Adipocyte (in vitro differentiated cells): ENCODE measurements around the gene MPDU1.
"Not testable (repeated sequence)": the region's sequence is repeated elsewhere in the genome, so short reads cannot be mapped to it uniquely, and the experiment has no call there.

Experiments used
- DNase-seq: peaks from one replicate; pipeline ENCODE4 v3.0.0-alpha.2; 2015; ENCODE audit warnings: low read depth
- H3K27me3 ChIP-seq: replicated peaks from 2 replicates; pipeline ENCODE4 v1.7.0; 2013; ENCODE audit warnings: mild to moderate bottlenecking, low read length, moderate library complexity; ENCODE audit not compliant: control insufficient read depth, insufficient read depth
- H3K36me3 ChIP-seq: 2 replicates; pipeline ENCODE4 v1.7.0; 2013; ENCODE audit warnings: low read length, mild to moderate bottlenecking, moderate library complexity; ENCODE audit not compliant: control insufficient read depth, insufficient read depth, severe bottlenecking
- H3K4me1 ChIP-seq: 2 replicates; pipeline ENCODE4 v1.7.0; 2013; ENCODE audit warnings: mild to moderate bottlenecking, low read length, moderate library complexity; ENCODE audit not compliant: control insufficient read depth, insufficient read depth
- H3K4me3 ChIP-seq: 2 replicates; pipeline ENCODE4 v1.7.0; 2013; ENCODE audit warnings: mild to moderate bottlenecking, low read length, moderate library complexity
- H3K9ac ChIP-seq: 2 replicates; pipeline ENCODE4 v1.7.0; 2013; ENCODE audit warnings: mild to moderate bottlenecking, low read length, moderate library complexity
- H3K9me3 ChIP-seq: 2 replicates; pipeline ENCODE4 v1.7.0; 2013; ENCODE audit warnings: mild to moderate bottlenecking, low read length, moderate library complexity; ENCODE audit not compliant: control insufficient read depth

MPDU1 gene

DNA sequence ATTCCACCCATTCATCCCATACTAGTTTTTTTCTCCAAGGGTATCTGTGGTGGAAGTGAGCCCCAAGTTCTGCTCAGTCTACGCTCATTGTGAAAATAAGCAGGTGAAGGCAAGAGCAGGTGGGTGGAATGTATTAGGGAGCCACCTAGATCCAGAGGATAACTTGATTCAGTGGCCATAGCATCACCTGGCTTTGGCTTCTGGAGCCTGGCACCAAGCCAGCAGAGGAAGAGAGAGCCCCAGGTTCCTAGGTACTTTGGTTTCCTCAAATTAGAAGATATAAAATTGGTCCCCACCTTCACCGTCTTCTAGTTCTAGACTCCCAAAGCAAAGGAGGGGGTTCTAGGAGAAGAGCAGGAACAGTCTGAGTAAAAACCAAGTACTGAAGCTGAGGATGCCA, 27.0 kb downstream of the MPDU1 start:
- no peaks in the 10 kb centered on the region for H3K9me3 ChIP-seq
- H3K4me3 ChIP-seq = no peak overlapping the region
- H3K27me3 ChIP-seq = no peaks in the 10 kb centered on the region
- peaks cover 21% of the 10 kb centered on the region for H3K36me3 ChIP-seq
- DNase-seq = no peak
- no peak overlapping the region for H3K9ac ChIP-seq
- H3K4me1 ChIP-seq = peaks cover 34% of the 10 kb centered on the region

DNA sequence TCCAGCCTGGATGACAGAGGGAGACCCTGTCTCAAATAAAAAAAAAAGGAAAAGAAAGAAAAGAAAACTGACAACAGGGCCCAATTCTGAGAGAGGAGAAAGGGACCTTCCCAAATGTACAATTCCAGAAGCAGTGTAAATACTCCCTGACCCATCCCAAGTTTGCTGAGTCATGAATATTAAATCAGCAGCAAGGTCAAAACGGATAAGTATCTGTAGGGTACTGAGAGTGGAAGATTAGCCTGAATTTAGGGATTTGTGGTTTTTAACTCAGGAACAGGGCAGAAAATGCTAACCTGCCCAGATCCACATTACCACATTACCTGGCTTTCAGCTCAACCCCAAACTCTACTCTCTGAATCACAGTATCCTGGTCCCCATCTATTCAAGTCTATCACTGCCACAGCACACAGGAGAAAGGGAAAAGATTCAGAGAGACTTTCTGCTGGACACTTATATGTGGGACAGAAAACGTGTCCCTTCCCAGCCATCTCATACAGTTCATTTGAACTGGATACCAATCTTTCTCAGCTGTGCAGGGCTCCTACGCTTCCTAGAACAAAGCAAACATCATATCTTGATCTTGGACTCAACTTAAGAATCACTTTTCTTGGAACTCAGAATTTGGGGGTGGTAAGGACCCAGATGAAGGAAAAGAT, 28.1 kb downstream of the MPDU1 start:
- DNase-seq = no peak
- H3K4me3 ChIP-seq = peak overlapping the region; percentile 97

DNA sequence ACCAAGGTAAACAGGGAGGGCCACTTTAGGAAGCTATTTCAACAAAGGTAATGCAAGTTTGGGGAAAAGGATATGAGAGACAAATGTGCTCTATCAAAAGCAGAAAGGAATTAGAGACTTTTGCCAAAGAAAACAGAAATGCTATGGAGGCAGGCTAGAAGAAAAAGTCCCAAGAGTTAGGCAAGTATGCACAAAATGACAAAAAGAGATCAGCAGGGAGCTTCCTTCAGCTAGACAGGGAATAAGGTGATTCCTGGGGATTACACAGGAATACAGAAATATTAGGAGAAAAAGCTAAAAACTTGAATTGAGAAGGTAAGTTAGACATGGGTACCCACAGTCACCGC, 28.6 kb downstream of the MPDU1 start:
- Histone ChIP-seq H3K36me3 (peaks cover 14% of the 10 kb centered on the region), H3K4me1 (peaks cover 34% of the 10 kb centered on the region), H3K4me3 (peak overlapping the region; percentile 97), H3K27me3 (no peaks in the 10 kb centered on the region), H3K9me3 (no peaks in the 10 kb centered on the region), H3K9ac (peak overlapping the region; percentile 23)
- peak; percentile 64 for DNase-seq

More for the DNA sequence above, 28.1 kb downstream of the MPDU1 start:
- H3K9me3 ChIP-seq = no peaks in the 10 kb centered on the region
- peaks cover 34% of the 10 kb centered on the region for H3K4me1 ChIP-seq
- peaks cover 14% of the 10 kb centered on the region for H3K36me3 ChIP-seq
- H3K9ac ChIP-seq = peak overlapping the region; percentile 23
- H3K27me3 ChIP-seq = no peaks in the 10 kb centered on the region

DNA sequence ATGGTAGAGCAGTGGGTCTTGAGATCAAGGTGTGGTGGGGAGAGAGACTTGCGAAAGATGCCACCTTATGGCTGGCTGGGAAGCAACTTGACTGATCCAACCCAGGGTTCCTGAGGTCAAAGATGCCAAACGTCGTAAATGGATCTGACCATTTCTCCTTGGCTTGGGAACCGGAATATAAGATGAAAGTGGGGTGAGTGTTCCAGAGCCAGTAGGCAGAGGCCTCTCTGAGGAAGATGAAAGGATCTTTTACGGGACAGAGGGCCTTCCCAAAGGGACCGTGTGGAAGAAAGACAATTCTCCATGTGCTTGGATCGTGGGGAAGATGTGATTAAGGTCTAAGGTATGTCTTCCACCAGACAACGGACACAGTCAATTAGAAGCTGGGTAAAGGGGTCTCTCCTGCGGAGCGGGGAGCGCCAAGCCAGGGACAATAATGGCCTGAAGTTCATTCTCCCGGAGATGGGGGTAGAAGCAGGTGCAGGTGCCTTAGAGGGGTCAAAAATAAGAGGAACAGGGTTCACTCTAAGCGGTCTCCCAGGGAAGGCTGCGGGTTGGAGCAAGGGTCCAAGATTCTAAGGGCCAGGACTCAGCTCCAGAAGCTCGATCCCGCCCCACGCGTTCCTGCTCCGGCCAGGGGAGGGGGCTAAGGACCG, 30.2 kb downstream of the MPDU1 start:
- DNase-seq = peak; percentile 64
- H3K4me3 ChIP-seq = peak overlapping the region; percentile 97
- H3K36me3 ChIP-seq = peaks cover 14% of the 10 kb centered on the region
- H3K27me3 ChIP-seq = no peaks in the 10 kb centered on the region
- H3K9me3 ChIP-seq = no peaks in the 10 kb centered on the region
- H3K4me1 ChIP-seq = peaks cover 34% of the 10 kb centered on the region
- H3K9ac ChIP-seq = peak overlapping the region; percentile 98

DNA sequence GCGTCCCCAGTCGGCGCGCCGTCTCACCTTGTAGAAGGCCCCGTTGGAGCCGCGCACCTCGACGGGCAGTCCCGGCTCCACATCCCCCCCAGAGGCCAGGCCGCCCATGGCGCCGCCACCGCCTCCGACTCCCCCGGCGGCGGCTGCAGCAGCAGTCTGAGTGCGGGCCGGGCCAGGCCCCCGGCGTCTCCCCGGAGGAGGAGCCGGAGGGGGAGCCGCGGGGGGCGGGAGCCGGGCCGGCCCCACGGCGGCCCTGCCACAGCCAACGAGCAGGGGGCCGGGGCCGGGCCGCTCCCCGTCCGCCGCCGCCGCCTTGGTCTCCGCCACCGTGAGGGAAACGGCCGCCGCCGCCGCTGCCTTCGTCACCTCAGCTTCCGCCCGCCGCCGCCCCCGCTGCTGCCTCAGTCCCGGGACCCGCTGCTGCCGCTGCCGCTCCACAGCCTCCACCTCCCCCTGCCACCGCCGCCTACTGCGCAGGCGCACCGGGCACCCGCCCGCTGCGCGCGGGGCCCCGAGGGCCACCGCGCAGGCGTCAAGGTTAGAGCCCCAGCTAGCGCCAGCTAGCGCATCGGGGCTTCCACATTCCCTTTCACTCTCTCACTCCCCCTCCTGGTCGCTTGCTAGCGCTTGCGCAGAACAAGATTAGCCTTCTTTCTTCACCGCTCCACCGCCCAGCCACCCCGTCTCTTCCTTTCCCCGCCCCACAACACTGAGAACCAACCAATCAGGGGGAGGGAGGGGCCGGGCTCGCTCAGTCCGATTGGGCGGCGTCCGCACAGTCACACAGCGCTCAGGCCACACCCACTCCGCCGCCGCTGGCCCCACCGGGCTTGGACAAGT, 31.0 kb downstream of the MPDU1 start, which contains the start of gene FXR2:
Gene FXR2, minus strand, starts transcription at position 473 of the 840 bp plus-strand sequence. Its CDS starts 365 bp downstream, at position 108.
- Histone ChIP-seq H3K4me3 (peak within 1 kb of the TSS; percentile 97), H3K9ac (peak within 1 kb of the TSS; percentile 98), H3K4me1 (peaks cover 34% of the 10 kb centered on the region), H3K36me3 (peaks cover 14% of the 10 kb centered on the region), H3K27me3 (no peaks in the 10 kb centered on the region), H3K9me3 (no peaks in the 10 kb centered on the region)
- peak; percentile 100 for DNase-seq

DNA sequence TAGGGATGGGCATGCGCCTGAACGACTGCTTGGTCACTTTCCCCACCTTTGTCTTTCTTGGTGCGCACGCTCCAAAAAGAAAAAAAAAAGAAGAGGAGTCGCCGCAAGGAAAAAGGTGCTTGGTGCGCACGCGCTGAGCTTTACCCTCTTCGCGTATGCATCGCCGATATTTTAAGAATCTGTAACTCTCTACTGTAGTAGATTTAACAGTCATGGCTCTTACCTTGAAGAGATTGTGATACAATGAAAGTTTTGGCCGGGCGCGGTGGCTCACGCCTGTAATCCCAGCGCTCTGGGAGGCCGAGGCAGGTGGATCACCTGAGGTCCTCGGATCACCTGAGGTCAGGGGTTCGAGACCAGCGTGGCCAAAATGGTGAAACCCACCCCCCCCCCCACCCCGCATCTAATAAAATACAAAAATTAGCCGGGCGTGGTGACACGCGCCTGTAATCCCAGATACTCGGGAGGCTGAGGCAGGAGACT, 31.7 kb downstream of the MPDU1 start:
- H3K9me3 ChIP-seq = no peaks in the 10 kb centered on the region
- H3K36me3 ChIP-seq = peaks cover 9% of the 10 kb centered on the region
- peaks cover 31% of the 10 kb centered on the region for H3K4me1 ChIP-seq
- H3K27me3 ChIP-seq = no peaks in the 10 kb centered on the region
- H3K4me3 ChIP-seq = peak overlapping the region; percentile 85
- no peak for DNase-seq
- H3K9ac ChIP-seq = peak overlapping the region; percentile 86

DNA sequence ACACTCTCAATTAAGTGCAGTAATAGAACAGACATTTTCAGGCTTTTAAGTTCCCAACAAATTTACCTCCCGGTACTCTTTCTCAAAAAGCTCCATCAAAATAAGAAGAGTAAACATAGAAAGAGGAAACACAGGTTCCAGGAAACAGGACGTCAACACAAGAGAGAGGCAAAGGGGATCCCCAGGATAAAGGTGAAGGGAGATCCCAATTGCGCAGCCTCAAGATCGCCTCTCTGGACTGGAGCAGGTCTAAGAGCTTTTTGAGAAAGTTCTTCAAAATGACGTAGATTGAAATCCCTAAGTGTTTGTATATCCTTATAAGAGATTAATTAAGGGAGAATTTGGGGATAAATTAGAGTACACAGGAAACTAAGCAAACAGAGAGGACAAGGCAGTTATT, 35.0 kb downstream of the MPDU1 start:
- Histone ChIP-seq H3K36me3 (no peaks in the 10 kb centered on the region), H3K4me1 (peaks cover 3% of the 10 kb centered on the region), H3K9ac (no peak overlapping the region), H3K27me3 (no peaks in the 10 kb centered on the region), H3K4me3 (no peak overlapping the region), H3K9me3 (no peaks in the 10 kb centered on the region)
- no peak for DNase-seq

DNA sequence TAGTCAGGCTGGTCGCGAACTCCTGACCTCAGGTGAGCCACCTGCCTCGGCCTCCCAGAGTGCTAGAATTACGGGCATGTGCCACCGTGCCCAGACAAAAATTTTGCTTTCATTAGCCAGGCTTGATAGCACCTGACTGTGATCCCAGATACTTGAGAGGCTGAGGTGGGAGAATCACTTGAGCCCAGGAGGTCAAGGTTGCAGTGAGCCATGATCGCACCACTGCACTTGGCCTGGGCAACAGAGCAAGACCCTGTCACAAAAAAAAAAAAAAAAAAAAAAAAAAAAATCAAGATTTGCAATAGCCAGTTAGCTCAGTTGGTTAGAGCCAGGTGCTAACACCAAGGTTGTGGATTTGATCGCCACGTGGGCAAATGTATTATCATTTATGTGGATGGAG, 37.2 kb downstream of the MPDU1 start:
- no peak for DNase-seq
- Histone ChIP-seq H3K9me3 (no peaks in the 10 kb centered on the region), H3K4me3 (no peak overlapping the region), H3K4me1 (no peaks in the 10 kb centered on the region), H3K27me3 (no peaks in the 10 kb centered on the region), H3K9ac (no peak overlapping the region), H3K36me3 (peaks cover under 1% of the 10 kb centered on the region)

DNA sequence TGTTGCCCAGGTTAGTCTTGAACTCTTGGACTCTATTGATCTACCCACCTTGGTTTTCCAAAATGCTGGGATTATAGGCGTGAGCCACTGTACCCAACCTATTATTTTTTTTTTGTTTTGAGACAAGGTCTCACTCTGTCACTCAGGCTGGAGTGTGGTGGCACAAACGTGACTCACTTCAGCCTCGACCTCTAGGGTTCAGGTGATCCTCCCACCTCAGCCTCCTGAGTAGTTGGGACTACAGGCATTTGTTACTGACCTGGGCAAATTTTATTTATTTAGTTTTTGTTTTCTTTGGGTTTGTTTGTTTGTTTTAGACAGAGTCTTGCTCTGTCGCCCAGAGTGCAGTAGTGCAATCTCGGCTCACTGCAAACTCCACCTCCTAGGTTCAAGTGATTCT, 40.0 kb downstream of the MPDU1 start:
- Histone ChIP-seq H3K4me1 (peaks cover 5% of the 10 kb centered on the region), H3K27me3 (no peaks in the 10 kb centered on the region), H3K9me3 (no peaks in the 10 kb centered on the region), H3K4me3 (no peak overlapping the region), H3K9ac (no peak overlapping the region), H3K36me3 (peaks cover 4% of the 10 kb centered on the region)
- DNase-seq = no peak

DNA sequence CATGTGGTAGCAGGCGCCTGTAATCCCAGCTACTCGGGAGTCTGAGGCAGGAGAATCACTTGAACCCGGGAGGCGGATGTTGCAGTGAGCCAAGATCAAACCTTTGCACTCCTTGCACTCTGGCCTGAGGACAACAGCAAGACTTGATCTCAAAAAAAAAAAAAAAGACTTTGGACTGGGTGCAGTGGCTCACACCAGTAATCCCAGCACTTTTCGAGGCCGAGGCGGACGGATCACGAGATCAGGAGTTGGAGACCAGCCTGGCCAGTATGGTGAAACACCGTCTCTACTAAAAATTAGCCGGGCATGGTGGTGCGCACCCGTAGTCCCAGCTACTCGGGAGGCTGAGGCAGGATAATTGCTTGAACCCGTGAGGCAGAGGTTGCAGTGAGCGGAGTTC, 42.1 kb downstream of the MPDU1 start:
- not testable (repeated sequence) for H3K36me3 ChIP-seq, H3K27me3 ChIP-seq, H3K9ac ChIP-seq, H3K4me3 ChIP-seq, DNase-seq, H3K4me1 ChIP-seq, H3K9me3 ChIP-seq

DNA sequence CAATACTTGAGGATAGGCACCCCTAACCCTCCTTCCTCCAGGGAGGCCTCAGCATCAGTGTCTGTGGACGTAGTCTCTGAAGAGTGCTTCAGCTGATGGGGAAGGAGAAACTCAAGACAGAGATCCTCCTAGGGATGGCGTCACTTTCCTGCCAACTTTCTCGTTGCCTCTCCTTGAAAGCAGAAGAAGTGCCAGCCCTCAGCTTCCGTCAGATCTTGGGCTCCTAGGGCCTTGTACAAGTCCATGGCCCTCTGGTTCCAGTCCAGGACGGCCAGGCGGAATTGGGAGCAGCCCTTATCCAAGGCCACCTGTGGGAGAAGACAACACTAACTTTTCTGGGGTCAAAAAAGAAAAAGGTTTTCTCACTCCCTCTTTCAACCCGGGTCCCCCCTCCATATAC, 42.7 kb downstream of the MPDU1 start:
- peaks cover 4% of the 10 kb centered on the region for H3K36me3 ChIP-seq
- H3K9ac ChIP-seq = peak overlapping the region; percentile 97
- H3K9me3 ChIP-seq = no peaks in the 10 kb centered on the region
- peak overlapping the region; percentile 86 for H3K4me3 ChIP-seq
- no peak for DNase-seq
- H3K4me1 ChIP-seq = peaks cover 5% of the 10 kb centered on the region
- no peaks in the 10 kb centered on the region for H3K27me3 ChIP-seq
